Psoas muscle (tissue), 8 donors: ENCODE data around the gene DLX5. TPM values are rescaled to one million over a fixed set of nuclear protein-coding genes. Genes with fewer than 3 reads are reported as not detected.

Experiments used
- ATAC-seq, 4 donors: fragments of 200-7000 bp; cut with Tn5 transposase; one replicate each; pipeline ENCODE4 v1.9.1; 2020; ENCODE audit warnings: moderate library complexity in 3 of 4, mild to moderate bottlenecking in 2 of 4
- DNase-seq, 2 donors: peaks; one replicate each; pipeline ENCODE4 v3.0.0-alpha.2; 2020
- H3K27ac ChIP-seq: fragments of 200-600 bp; one replicate; pipeline ENCODE4 v1.8.0; 2022
- H3K27me3 ChIP-seq, 3 donors: fragments of 200-600 bp in 1 of 3; one replicate each; pipeline versions ENCODE4 v1.6.1 to v1.8.0; 2013 to 2022; ENCODE audit warnings: low read length in 2 of 3, mild to moderate bottlenecking in 2 of 3, moderate library complexity in 1 of 3; ENCODE audit not compliant: insufficient read depth in 3 of 3
- H3K36me3 ChIP-seq, 2 donors: fragments of 200-600 bp in 1 of 2; one replicate each; pipeline versions ENCODE4 v1.6.1 to v1.8.0; 2013 to 2022; ENCODE audit warnings: low read depth in 1 of 2, mild to moderate bottlenecking in 1 of 2, moderate library complexity in 1 of 2; ENCODE audit not compliant: insufficient read depth in 1 of 2
- H3K4me1 ChIP-seq: fragments of 200-600 bp; one replicate; pipeline ENCODE4 v1.8.0; 2022
- H3K4me3 ChIP-seq: fragments of 200-600 bp; one replicate; pipeline ENCODE4 v1.8.0; 2022; ENCODE audit warnings: mild to moderate bottlenecking
- H3K9me3 ChIP-seq: fragments of 200-600 bp; one replicate; pipeline ENCODE4 v1.8.0; 2022
- CTCF ChIP-seq: fragments of 200-600 bp; IDR thresholded peaks from one replicate; pipeline ENCODE4 v1.8.0; 2022; ENCODE audit warnings: antibody characterized with exemption
- WGBS, 3 donors: extraction: QIAGEN DNeasy Blood & Tissue Kit; methylation state at CpG; one replicate each; pipeline versions ENCODE4 v1.1.6 to v1.1.7; 2013; 5-methylcytosine and 5-hydroxymethylcytosine counted together
- intact Hi-C, 2 donors: fragments of 100-400 bp; cut with DNase I; formaldehyde crosslinking; loops; one replicate each; pipeline versions ENCODE4 v1.11.0 to v1.14.2; 2022
- polyA plus RNA-seq, 3 donors: library from polyadenylated mRNA; stranded (reverse); fragments of 200-250 nt; gene quantifications; one replicate each; pipeline ENCODE4 v1.2.3, GENCODE V29; 2013
- total RNA-seq, 4 donors: library from RNA; stranded (reverse); fragmentation: NEBNext Ultra II Directional in 2 of 4; extraction: Animal tissue kit (Norgen Biotek cat#: 25700) in 2 of 4; gene quantifications; one replicate each; pipeline versions ENCODE4 v1.2.1 to v1.2.4, GENCODE V29; 2021 to 2023
- donor health status: healthy with polysubstance abuse.
- donor health status: DM: no; HTN: no; CAD: no; lungs with moderate emphysema.
- donor health status: Bipolar disorder and iron deficiency.
- donor health status: healthy.
- donor health status: DM: yes; HTN: yes; CAD: no.
- donor health status: DM: no; HTN: no; CAD: no.
- donor health status: DM: no; HTN: no; CAD: no.
- donor health status: DM: yes; HTN: yes; CAD: no.

The DLX5 gene
- total and polyA plus RNA-seq, 7 donors, result not detected

- Histone ChIP-seq H3K4me1 (no peaks in the 10 kb centered on the region), H3K36me3 (no peaks in the 10 kb centered on the region), H3K27ac (no peak overlapping the region), H3K9me3 (no peaks in the 10 kb centered on the region), H3K27me3 (peaks cover 0 to 8% (median 3%) of the 10 kb centered on the region in 3 donors), H3K4me3 (no peak overlapping the region)
- no peak for TF ChIP-seq CTCF
- WGBS, 3 donors, result 41 to 57% (median 54%) methylated on average over 2 of the region's 2 CpGs
- no peak for ATAC-seq
- DNase-seq, result no peak
- intact Hi-C loops, result no loop called here
Observed at GRCh38 chr7:96976106-96976505, 48.5 kb downstream of the DLX5 start.

DNA sequence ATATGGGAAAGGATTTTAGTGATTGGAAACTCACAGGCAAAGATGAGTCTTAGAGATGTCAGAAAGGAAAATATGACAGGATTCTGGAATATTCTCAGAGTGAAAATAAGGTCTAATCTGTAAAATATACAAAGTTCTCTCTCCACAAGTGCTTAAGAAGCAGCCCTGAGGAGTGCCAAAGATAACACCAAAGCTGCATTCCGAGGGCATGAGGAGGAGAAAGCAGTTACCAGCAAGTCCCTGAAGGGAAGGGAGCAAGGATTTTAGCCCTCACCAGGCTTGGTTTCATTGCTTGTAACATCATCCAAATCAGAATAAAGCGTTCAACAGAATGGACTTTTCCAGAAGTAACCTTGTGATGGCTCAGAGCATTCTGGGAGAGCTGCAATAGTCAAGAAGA lies 50.6 kb downstream of the DLX5 start:
- intact Hi-C loops, result no loop called here
- peaks cover 0 to 16% (median 0%) of the 10 kb centered on the region in 3 donors for H3K27me3 ChIP-seq
- TF ChIP-seq CTCF, result no peak
- H3K36me3 ChIP-seq, result no peaks in the 10 kb centered on the region
- ATAC-seq (no peak), DNase-seq (no peak)
- H3K4me3 ChIP-seq, result no peak overlapping the region
- H3K4me1 ChIP-seq, result no peaks in the 10 kb centered on the region
- H3K9me3 ChIP-seq, result no peaks in the 10 kb centered on the region
- H3K27ac ChIP-seq, result no peak overlapping the region
- 58 to 82% (median 68%) methylated on average over 2 of the region's 2 CpGs for WGBS, 3 donors

DNA sequence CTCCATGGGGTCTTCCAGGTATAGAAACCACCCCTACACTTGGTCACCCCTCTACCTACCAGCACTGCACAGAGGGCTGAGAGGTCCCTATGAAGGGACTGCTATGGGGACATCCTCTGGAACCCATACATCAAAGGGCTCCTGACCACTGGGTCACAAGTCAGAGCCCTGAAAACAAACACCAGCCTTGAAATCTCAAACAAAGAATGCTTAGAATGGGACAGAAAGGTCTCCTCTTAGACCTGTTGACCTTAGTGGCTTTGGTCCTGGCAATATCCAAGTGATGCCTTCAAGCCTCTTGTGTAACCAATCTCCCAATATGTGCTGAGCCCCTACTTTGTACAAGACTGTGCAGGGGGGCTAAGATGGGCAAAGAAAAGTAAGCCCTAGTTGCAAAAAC lies 53.9 kb downstream of the DLX5 start:
- Histone ChIP-seq H3K36me3 (no peaks in the 10 kb centered on the region), H3K27me3 (peaks cover 0 to 29% (median 0%) of the 10 kb centered on the region in 3 donors), H3K4me3 (no peak overlapping the region), H3K9me3 (no peaks in the 10 kb centered on the region), H3K27ac (no peak overlapping the region), H3K4me1 (no peaks in the 10 kb centered on the region)
- ATAC-seq (no peak), DNase-seq (no peak)
- TF ChIP-seq CTCF, result no peak
- intact Hi-C loops, result no loop called here

Other genes with a start within 250 kb of the DLX5 start
- not detected for gene DLX6, start 19.3 kb downstream of the DLX5 start, total RNA-seq
- gene DLX6, start 19.3 kb downstream of the DLX5 start, polyA plus RNA-seq, result not detected
- gene SDHAF3, start 92.9 kb upstream of the DLX5 start, total RNA-seq, result 10 to 100 TPM; 12.9 to 18.4 (median 13.6) TPM
- 10 to 100 TPM; 13.0 to 22.6 (median 18.1) TPM for gene SDHAF3, start 92.9 kb upstream of the DLX5 start, polyA plus RNA-seq